IMR-90 (cell line): ENCODE results near the gene MRPL51. TPM values are rescaled to one million over a fixed set of nuclear protein-coding genes. Genes with fewer than 3 reads are reported as not detected.
A peak's percentile ranks its signal among the peaks of the same experiment; 100 is the strongest.

Source experiments
- ATAC-seq: fragments of 200-7000 bp; cut with Tn5 transposase; 2 replicates; pipeline ENCODE4 v1.9.1; 2020; ENCODE audit warnings: low read depth, mild to moderate bottlenecking, moderate library complexity
- BruUV-seq: library from RNA; stranded (reverse); fragments of 400-500 nt; replicated peaks from 2 replicates; lab custom pipeline; 2021; lab: Mats Ljungman, UMichigan
- CTCF ChIA-PET: fragments of 300-600 bp; formaldehyde crosslinking; extraction: SDS; loops from one replicate; lab custom pipeline; 2021; ENCODE audit warnings: antibody characterized with exemption; lab: Yijun Ruan, JAX
- POLR2A ChIA-PET: fragments of 300-600 bp; sonication (Branson Sonifier 250); formaldehyde crosslinking; loops from one replicate; lab custom pipeline; 2022; ENCODE audit warnings: antibody characterized with exemption; ENCODE audit not compliant: unreplicated experiment; lab: Charles Lee
- DNase-seq: peaks from one replicate; pipeline ENCODE4 v3.0.0; 2013
- H2AFZ ChIP-seq: replicated peaks from 2 replicates; pipeline ENCODE3; 2013; ENCODE audit warnings: low read length, mild to moderate bottlenecking; ENCODE audit not compliant: poor library complexity
- H2AK5ac ChIP-seq: 2 replicates; pipeline ENCODE4 v1.6.1; 2013; ENCODE audit warnings: low read depth, low read length, inconsistent platforms
- H2AK9ac ChIP-seq: replicated peaks from 2 replicates; pipeline ENCODE3; 2013; ENCODE audit warnings: mild to moderate bottlenecking, low read depth, low read length, moderate library complexity; ENCODE audit not compliant: poor library complexity
- H2BK120ac ChIP-seq: 2 replicates; pipeline ENCODE4 v1.6.1; 2013; ENCODE audit warnings: low read depth, low read length, inconsistent platforms
- H2BK15ac ChIP-seq: 3 replicates; pipeline ENCODE4 v1.6.1; 2013; ENCODE audit warnings: low read depth, low read length, inconsistent platforms
- H2BK20ac ChIP-seq: 2 replicates; pipeline ENCODE4 v1.6.1; 2013; ENCODE audit warnings: low read depth, mild to moderate bottlenecking, inconsistent platforms, low read length, moderate library complexity
- H2BK5ac ChIP-seq: 2 replicates; pipeline ENCODE4 v1.6.1; 2013; ENCODE audit warnings: mild to moderate bottlenecking, low read depth, low read length, inconsistent platforms; ENCODE audit not compliant: poor library complexity, severe bottlenecking
- H3K14ac ChIP-seq: replicated peaks from 2 replicates; pipeline ENCODE4 v1.6.1; 2013; ENCODE audit warnings: low read depth, low read length, inconsistent platforms
- H3K18ac ChIP-seq: 2 replicates; pipeline ENCODE4 v1.6.1; 2013; ENCODE audit warnings: low read depth, low read length, control low read depth
- H3K23ac ChIP-seq: 2 replicates; pipeline ENCODE4 v1.6.1; 2013; ENCODE audit warnings: low read depth, low read length, inconsistent platforms
- H3K27ac ChIP-seq: 2 replicates; pipeline ENCODE4 v1.5.1; 2013; ENCODE audit warnings: mild to moderate bottlenecking, control low read depth, low read length; ENCODE audit not compliant: insufficient read depth
- H3K27me3 ChIP-seq: 2 replicates; pipeline ENCODE4 v1.6.1; 2013; ENCODE audit warnings: low read length; ENCODE audit not compliant: control insufficient read depth, insufficient read depth
- H3K36me3 ChIP-seq: 2 replicates; pipeline ENCODE4 v1.6.1; 2013; ENCODE audit warnings: low read length, mixed read lengths; ENCODE audit not compliant: control insufficient read depth, insufficient read depth
- H3K4ac ChIP-seq: 2 replicates; pipeline ENCODE4 v1.6.1; 2013; ENCODE audit warnings: low read depth, low read length, inconsistent platforms
- H3K4me1 ChIP-seq: 2 replicates; pipeline ENCODE4 v1.6.1; 2013; ENCODE audit warnings: low read length, mixed read lengths; ENCODE audit not compliant: control insufficient read depth, insufficient read depth
- H3K4me2 ChIP-seq: 2 replicates; pipeline ENCODE4 v1.6.1; 2013; ENCODE audit warnings: low read depth, mild to moderate bottlenecking, control low read depth, low read length, moderate library complexity
- H3K4me3 ChIP-seq: 2 replicates; pipeline ENCODE4 v1.5.1; 2013; ENCODE audit warnings: low read depth, mild to moderate bottlenecking, control low read depth, low read length, moderate library complexity; ENCODE audit not compliant: insufficient read depth
- H3K56ac ChIP-seq: 2 replicates; pipeline ENCODE4 v1.6.1; 2013; ENCODE audit warnings: low read length, inconsistent platforms; ENCODE audit not compliant: insufficient read depth; ENCODE audit errors: extremely low read depth
- H3K79me1 ChIP-seq, 2 experiments: 2 replicates each; pipeline ENCODE4 v1.6.1; 2013; ENCODE audit warnings: low read length in 2 of 2, inconsistent platforms in 1 of 2, low read depth in 1 of 2
- H3K9ac ChIP-seq: 2 replicates; pipeline ENCODE4 v1.6.1; 2013; ENCODE audit warnings: low read depth, low read length, control low read depth
- H3K9me1 ChIP-seq: 2 replicates; pipeline ENCODE4 v1.6.1; 2013; ENCODE audit warnings: low read length, inconsistent platforms; ENCODE audit not compliant: insufficient read depth
- H3K9me3 ChIP-seq: 2 replicates; pipeline ENCODE4 v1.6.1; 2013; ENCODE audit warnings: low read length; ENCODE audit not compliant: control insufficient read depth, insufficient read depth
- H4K20me1 ChIP-seq: 2 replicates; pipeline ENCODE4 v1.6.1; 2013; ENCODE audit warnings: low read length, inconsistent platforms; ENCODE audit not compliant: insufficient read depth
- H4K5ac ChIP-seq: 2 replicates; pipeline ENCODE4 v1.6.1; 2013; ENCODE audit warnings: mild to moderate bottlenecking, low read depth, low read length, control low read depth
- H4K8ac ChIP-seq, 2 experiments: 2 replicates each; pipeline ENCODE4 v1.6.1; 2013; ENCODE audit warnings: low read depth in 2 of 2, low read length in 2 of 2, control low read depth in 1 of 2, inconsistent platforms in 1 of 2
- H4K91ac ChIP-seq: 2 replicates; pipeline ENCODE4 v1.6.1; 2013; ENCODE audit warnings: low read depth, low read length, inconsistent platforms; ENCODE audit not compliant: insufficient read depth
- BHLHE40 ChIP-seq: fragments of 150-350 bp; IDR thresholded peaks from 2 replicates; pipeline ENCODE4 v1.6.1; 2016; ENCODE audit warnings: mild to moderate bottlenecking, low read depth, low read length
- CEBPB ChIP-seq: IDR thresholded peaks from 2 replicates; pipeline ENCODE4 v1.6.1; 2012; ENCODE audit warnings: low read depth, low read length, improper control_type of control experiment
- CTCF ChIP-seq: conservative IDR thresholded peaks from 2 replicates; pipeline ENCODE4 v1.5.1; 2012; ENCODE audit warnings: mild to moderate bottlenecking, low read depth, low read length, improper control_type of control experiment
- MAFK ChIP-seq: IDR thresholded peaks from 2 replicates; pipeline ENCODE4 v1.6.1; 2012; ENCODE audit warnings: low read depth, low read length, improper control_type of control experiment
- MAZ ChIP-seq: IDR thresholded peaks from 2 replicates; pipeline ENCODE4 v1.6.1; 2012; ENCODE audit warnings: low read depth, mild to moderate bottlenecking, low read length, improper control_type of control experiment, moderate library complexity, borderline replicate concordance
- POLR2A ChIP-seq: IDR thresholded peaks from 2 replicates; pipeline ENCODE4 v1.6.1; 2012; ENCODE audit warnings: mild to moderate bottlenecking, low read depth, low read length
- RAD21 ChIP-seq: IDR thresholded peaks from 2 replicates; pipeline ENCODE4 v1.6.1; 2012; ENCODE audit warnings: low read length, improper control_type of control experiment
- RCOR1 ChIP-seq: IDR thresholded peaks from 2 replicates; pipeline ENCODE4 v1.6.1; 2012; ENCODE audit warnings: mild to moderate bottlenecking, low read length, improper control_type of control experiment; ENCODE audit not compliant: insufficient replicate concordance
- RFX5 ChIP-seq: IDR thresholded peaks from 2 replicates; pipeline ENCODE4 v1.8.0; 2012; ENCODE audit warnings: low read depth, mild to moderate bottlenecking, low read length, moderate library complexity
- SMC3 ChIP-seq: fragments of 150-350 bp; IDR thresholded peaks from 2 replicates; pipeline ENCODE4 v1.6.1; 2016; ENCODE audit warnings: low read depth, mild to moderate bottlenecking, antibody characterized with exemption, low read length, moderate library complexity
- WGBS, 2 experiments: methylation state at CpG; one replicate each; pipeline versions ENCODE4 v1.1.5 to v1.1.7; 2013; ENCODE audit warnings: missing lambda C conversion rate in 2 of 2; ENCODE audit not compliant: insufficient read length in 1 of 2; ENCODE audit errors: extremely low coverage in 2 of 2; 5-methylcytosine and 5-hydroxymethylcytosine counted together
- dilution Hi-C: fragments of 300-500 bp; cut with HindIII; formaldehyde crosslinking; loops from one replicate; pipeline ENCODE4 v1.14.3; 2018; ENCODE audit warnings: low sequenced_read_pairs; ENCODE audit not compliant: unreplicated experiment
- in situ Hi-C: fragments of 300-500 bp; cut with MboI; formaldehyde crosslinking; loops from 3 replicates; pipeline ENCODE4 v1.14.3; 2019; ENCODE audit warnings: low sequenced_read_pairs, inconsistent platforms, mixed read lengths
- intact Hi-C: fragments of 100-400 bp; cut with micrococcal nuclease; formaldehyde crosslinking; loops from 2 replicates; pipeline ENCODE4 v1.10.0; 2022
- polyA plus RNA-seq, 3 experiments: library from polyadenylated mRNA; depleted of rRNA; stranded (reverse); fragments of >200 nt; gene quantifications; 2 replicates each; pipeline ENCODE4 v1.2.3, GENCODE V29; 2012; ENCODE audit warnings: low replicate concordance in 1 of 3
- total RNA-seq: library from RNA; depleted of rRNA; stranded (reverse); fragments of >200 nt; gene quantifications from 2 replicates; pipeline ENCODE4 v1.2.3, GENCODE V29; 2012
- TF ChIP-seq, protein P1 (sequence below): fragments of 150-350 bp; IDR thresholded peaks from 2 replicates; pipeline ENCODE4 v1.6.1; 2016; ENCODE audit warnings: low read depth, mild to moderate bottlenecking, low read length, moderate library complexity, borderline replicate concordance

The MRPL51 gene
- total and polyA plus RNA-seq, 2 of the 4 experiments (the other 2 are of a cell fraction) = 80.1 to 160 TPM

DNA sequence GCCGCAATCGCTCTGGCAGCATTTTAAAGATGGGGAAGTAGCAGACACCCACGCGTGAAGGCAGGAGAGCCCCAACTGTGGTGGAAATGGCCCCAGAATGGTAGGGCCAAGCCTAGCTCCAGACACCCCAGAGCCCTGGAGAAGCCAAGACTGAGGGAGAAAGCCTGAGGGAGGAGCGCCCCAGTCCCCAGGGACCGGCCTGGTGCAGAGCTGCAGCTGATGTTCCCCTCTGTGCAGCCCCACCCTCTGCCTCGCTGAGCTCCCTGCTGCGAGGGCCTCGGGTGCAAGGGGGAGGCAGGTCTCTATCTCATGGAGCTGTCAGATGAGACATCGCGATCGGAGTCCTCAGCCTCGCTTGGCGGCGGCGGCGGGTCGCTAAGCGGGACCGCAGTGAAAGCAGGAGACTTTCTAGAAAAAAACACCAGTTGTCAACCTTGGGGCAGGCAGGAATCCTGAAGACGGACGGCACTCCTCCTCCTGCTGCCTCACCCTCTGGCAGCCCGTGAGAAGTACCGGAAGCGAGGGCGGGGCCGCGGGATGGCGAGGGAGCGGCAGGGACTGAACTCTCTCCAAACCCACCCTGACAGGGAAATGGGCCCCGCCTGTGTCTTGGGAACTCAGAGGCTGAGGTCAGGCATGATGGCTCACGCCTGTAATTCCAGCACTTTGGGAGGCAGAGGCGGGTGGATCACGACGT is 47.3 kb upstream of the MRPL51 start (continued):
- TF ChIP-seq CEBPB = no peak
- TF ChIP-seq MAZ = peak; percentile 90

DNA sequence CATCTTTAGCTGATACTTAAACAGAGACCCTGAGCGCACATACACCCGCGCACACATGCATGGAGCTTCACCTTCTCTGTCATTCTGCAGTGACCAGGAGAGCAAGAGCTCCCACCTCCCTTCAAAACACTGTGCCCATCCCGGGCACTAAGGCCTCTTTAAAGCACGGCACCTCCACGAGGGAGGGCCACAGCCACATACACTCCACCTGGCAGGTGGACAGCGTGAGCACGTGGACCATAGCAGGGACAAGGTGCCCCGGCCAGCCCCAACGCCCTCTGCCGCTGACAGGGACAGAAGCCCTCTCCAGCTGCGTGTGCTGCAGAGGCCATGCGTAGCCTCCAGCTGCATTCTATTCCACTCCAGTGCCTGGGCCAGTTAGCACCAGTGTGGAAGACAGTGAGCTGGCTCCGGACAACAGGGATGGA is 46.7 kb upstream of the MRPL51 start:
- Histone ChIP-seq H4K5ac (no peak overlapping the region), H3K27me3 (no peaks in the 10 kb centered on the region), H2BK15ac (no peak overlapping the region), H3K9me3 (no peaks in the 10 kb centered on the region), H4K20me1 (peaks cover 70% of the 10 kb centered on the region), H3K14ac (peak overlapping the region; percentile 34), H3K9ac (no peak overlapping the region), H3K27ac (peak overlapping the region; percentile 65; the same call in 1 of the 2 replicates), H2AK9ac (peak overlapping the region; percentile 85), H3K9me1 (no peaks in the 10 kb centered on the region), H3K23ac (peak overlapping the region; percentile 79), H2AK5ac (peak overlapping the region; percentile 68; the same call in 1 of the 2 replicates), H2BK20ac (no peak overlapping the region), H2BK120ac (no peak overlapping the region), H3K36me3 (peaks cover 65% of the 10 kb centered on the region), H4K91ac (no peak overlapping the region), H3K4me3 (no peak overlapping the region), H2BK5ac (peak overlapping the region; percentile 1), H4K8ac (no peak overlapping the region), H3K4me2 (no peak overlapping the region), H3K79me1 (peaks cover 0 to 71% of the 10 kb centered on the region in 2 experiments; a peak in 3 of 4 replicates), H3K4me1 (peaks cover 11% of the 10 kb centered on the region; the same call in 1 of the 2 replicates), H3K56ac (no peak overlapping the region), H3K4ac (peak overlapping the region; percentile 45; the same call in 1 of the 2 replicates), H2AFZ (peak overlapping the region; percentile 3), H3K18ac (no peak overlapping the region)
- CTCF ChIA-PET = interaction anchor here (0.6 to 1.6 kb wide), 3 partner anchors 14 to 28 kb away, joined by 3 to 6 read pairs (median 5); partner anchors contain the start of gene NOP2
- POLR2A ChIA-PET = interaction anchor here (1.0 to 1.3 kb wide), 3 partner anchors 9 to 14 kb away, joined by 4 to 6 read pairs (median 4); no protein-coding TSS in a partner anchor
- dilution Hi-C loops = no loop called here
- TSS peak; percentile 69 for BruUV-seq
- no peak for DNase-seq
- intact Hi-C loops = loop anchor here (1.0 to 2.0 kb wide), 2 partner anchors 9 to 69 kb away; partner anchors contain the start of gene VAMP1
- 89% methylated on average over 4 of the region's 14 CpGs; no CpG with 5 or more reads in 1 of the 2 experiments for WGBS, 2 experiments
- in situ Hi-C loops = loop anchor here (5.0 to 10.0 kb wide), 2 partner anchors 117 to 205 kb away; no protein-coding TSS in a partner anchor
- ATAC-seq = no peak
- no peak for TF ChIP-seq RAD21
- no peak for TF ChIP-seq BHLHE40
- TF ChIP-seq RCOR1 = no peak
- TF ChIP-seq, protein P1, sequence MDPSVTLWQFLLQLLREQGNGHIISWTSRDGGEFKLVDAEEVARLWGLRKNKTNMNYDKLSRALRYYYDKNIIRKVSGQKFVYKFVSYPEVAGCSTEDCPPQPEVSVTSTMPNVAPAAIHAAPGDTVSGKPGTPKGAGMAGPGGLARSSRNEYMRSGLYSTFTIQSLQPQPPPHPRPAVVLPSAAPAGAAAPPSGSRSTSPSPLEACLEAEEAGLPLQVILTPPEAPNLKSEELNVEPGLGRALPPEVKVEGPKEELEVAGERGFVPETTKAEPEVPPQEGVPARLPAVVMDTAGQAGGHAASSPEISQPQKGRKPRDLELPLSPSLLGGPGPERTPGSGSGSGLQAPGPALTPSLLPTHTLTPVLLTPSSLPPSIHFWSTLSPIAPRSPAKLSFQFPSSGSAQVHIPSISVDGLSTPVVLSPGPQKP = no peak
- no peak for TF ChIP-seq MAFK
- TF ChIP-seq SMC3 = no peak
- TF ChIP-seq POLR2A = no peak
- TF ChIP-seq RFX5 = no peak
- TF ChIP-seq CTCF = no peak
- no peak for TF ChIP-seq CEBPB
